Left colon (tissue), 2 donors: Measurements from ENCODE around the gene HIPK4. TPM values are rescaled to one million over a fixed set of nuclear protein-coding genes. Genes with fewer than 3 reads are reported as not detected.

Experiments used
- ATAC-seq: fragments of 200-7000 bp; cut with Tn5 transposase; one replicate; pipeline ENCODE4 v1.9.1; 2020; ENCODE audit warnings: mild to moderate bottlenecking, moderate library complexity
- DNase-seq, 2 donors: peaks; one replicate each; pipeline ENCODE4 v3.0.0-alpha.2; 2020
- intact Hi-C, 2 donors: fragments of 100-400 bp; cut with DNase I in 1 of 2; cut with micrococcal nuclease in 1 of 2; formaldehyde crosslinking; loops; one replicate each; pipeline versions ENCODE4 v1.11.2 to v1.14.0; 2022; cut with DNase I, micrococcal nuclease
- total RNA-seq, 2 donors: library from RNA; stranded (reverse); fragmentation: NEBNext Ultra II Directional; extraction: Animal tissue kit (Norgen Biotek cat#: 25700); gene quantifications; one replicate each; pipeline ENCODE4 v1.2.1, GENCODE V29; 2021
- donor health status: DM: no; HTN: no; CAD: no.
- donor health status: DM: yes; HTN: yes; CAD: no.

HIPK4 gene
- total RNA-seq, 2 donors from 2014 or later = 0.11 TPM; not detected in 1

- no peak for ATAC-seq
- intact Hi-C loops = no loop called here
- DNase-seq = no peak
These were observed 7.0 kb upstream of the HIPK4 start for GRCh38 chr19:40396886-40397567.

DNA sequence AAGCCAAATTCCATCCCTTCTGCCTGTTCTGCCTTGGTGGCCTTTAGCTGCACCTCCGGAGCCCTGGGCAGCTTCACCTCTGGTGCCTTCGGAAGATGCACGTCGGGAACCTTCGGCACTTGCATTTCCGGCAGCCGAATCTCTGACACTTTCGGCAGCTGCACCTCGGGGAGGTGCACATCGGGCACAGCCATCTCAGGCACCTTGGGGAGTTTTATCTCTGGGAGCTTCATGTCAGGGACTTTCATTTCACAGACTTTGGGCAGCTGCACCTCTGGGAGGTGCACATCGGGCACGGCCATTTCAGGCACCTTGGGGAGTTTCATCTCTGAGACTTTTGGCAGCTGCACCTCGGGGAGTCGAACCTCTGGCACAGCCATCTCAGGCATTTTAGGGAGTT lies 6.0 kb upstream of the HIPK4 start:
- ATAC-seq (no peak), DNase-seq (no peak)
- intact Hi-C loops = no loop called here

DNA sequence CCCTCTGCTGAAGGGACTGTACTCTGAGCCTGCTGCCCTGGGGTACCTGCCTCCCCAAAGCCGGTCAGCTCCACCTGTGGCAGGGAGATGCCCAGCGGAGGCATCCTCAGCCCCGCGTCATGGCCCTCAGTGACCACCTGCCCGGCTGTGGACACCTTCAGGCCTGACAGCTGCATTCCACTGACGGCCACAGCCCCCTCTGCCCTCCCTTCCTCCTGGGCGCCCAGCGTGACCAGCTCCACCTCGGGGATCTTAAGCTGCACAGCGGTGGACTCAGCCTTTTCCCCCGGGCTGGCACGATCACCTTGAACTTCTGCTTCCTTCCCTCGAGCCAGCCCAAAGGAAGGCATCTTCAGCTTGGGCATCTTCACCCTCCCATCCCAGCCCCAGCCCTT lies 4.8 kb upstream of the HIPK4 start:
- no peak for DNase-seq
- intact Hi-C loops = no loop called here
- ATAC-seq = no peak

DNA sequence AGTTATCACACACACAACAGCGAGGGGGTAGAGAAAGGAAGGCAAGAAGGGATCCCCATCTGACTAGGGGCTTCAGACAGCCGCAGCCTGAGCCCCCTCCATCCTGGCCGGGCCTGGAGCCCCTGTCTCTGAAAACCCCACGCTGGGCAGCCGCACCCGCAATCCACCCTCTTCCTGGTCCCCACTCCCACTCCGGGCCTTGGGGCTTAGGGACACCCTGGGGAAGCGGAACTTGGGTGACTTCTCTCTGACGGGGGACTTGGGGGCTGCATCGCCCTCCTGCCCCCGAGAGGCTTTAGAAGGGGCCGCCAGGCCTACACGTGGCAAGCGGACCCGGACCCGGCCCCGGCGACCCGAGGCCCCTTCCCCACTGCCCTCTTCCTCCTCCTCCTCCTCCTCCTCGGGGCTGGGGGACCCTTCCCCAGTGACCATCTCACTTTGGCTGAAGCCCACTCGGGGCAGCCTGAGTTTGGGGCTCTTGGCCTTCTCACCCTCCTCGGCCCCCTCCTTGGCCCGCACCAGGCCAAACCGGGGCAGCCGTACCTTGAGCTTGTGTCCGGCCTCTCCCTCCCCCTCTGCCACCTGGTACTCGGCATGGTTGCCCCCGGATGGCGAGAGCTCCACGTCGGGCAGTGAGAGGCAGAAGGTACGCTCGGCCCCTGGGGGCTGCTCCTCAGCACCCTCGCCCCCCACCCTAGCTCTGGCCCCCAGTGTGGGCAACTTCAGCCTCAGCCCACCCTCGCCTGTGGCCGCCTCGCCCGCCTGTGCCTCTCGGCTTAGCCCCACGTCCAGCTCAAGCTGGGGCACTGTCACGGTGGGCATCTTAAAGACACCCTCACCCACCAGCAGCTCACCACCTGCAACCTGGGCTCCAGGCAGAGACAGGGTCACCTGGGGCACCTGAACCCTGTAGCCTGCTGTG lies 4.2 kb upstream of the HIPK4 start:
- no peak for DNase-seq
- intact Hi-C loops = no loop called here
- ATAC-seq = no peak

GRCh38 chr19:40392894-40393517 lies 3.0 kb upstream of the HIPK4 start:
- ATAC-seq (peak; percentile 88), DNase-seq (peak in 1 of 2 donors; percentile 42)
- intact Hi-C loops = no loop called here

DNA sequence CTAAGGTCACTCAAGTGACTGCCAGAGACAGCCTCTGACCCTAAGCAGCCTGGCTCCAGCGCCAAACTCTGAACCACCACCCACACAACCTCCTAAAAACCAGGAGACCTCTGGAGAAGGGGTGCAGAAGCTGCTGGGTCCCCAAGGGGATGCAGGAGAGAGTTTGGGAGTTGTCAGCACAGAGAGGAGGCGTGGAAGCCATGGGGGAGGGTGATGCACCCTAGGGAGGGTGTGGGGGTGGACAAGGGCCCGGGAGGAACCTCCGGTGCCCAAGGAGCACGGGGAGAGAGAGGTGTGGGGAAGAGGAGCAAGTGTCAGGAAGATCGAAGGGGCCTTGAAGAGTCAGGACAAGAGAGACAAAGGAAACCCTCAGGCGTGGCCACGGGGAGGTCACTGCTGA lies 2.1 kb upstream of the HIPK4 start:
- intact Hi-C loops = no loop called here
- ATAC-seq = no peak

DNA sequence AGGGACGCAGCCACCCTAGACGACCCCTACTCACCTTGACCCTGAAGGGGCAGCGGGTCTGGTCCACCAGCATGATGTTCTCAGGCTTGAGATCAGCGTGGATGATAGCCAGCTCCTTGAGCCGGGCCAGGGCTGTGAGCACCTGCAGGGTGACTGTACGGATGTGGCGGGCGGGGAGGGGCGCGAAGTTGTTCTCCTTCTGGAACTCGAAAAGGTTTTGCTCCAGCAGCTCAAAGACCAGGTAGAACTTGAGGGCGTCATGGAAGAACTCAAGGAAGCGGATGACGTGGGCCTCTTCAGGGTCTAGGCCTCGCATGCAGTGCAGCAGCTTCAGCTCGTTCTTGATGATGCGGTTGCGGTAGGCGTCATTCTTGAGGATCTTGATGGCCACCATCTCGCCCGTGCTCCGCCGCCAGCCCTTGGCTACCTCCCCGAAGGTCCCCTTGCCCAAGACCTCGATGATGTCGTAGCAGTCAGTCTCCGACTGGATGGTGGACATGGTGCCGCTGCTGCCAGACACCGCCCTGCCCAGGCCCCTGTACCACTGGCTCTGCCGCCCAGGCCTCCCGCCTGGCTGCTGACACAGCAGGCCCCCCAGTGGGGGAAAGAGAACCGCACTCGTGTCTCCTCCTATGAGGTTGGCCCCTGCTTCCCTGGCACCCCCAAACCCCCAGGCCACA lies 437 bp downstream of the HIPK4 start:
- ATAC-seq = no peak
- no peak for DNase-seq
- intact Hi-C loops = no loop called here

More for the DNA sequence above, 2.1 kb upstream of the HIPK4 start:
- DNase-seq = no peak

DNA sequence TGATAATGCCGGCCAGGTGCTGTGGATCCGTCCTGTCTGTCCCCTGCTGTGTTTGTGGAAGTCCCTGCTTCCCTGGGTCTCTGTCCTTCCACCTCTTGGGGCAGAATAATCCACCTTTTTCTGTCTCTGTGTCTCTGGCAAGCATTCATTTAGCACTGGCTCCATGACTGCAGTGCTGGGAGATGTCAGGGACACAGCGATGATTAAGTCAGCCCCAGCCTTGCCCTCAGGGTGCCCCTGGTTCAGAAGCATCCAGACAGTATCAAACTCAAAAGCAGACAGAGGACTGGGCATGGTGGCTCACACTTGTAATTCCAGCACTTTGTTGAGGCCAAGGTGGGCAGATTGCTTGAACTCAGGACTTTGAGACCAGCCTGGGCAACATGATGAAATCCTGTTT lies 1.5 kb downstream of the HIPK4 start:
- ATAC-seq = no peak
- intact Hi-C loops = no loop called here

DNA sequence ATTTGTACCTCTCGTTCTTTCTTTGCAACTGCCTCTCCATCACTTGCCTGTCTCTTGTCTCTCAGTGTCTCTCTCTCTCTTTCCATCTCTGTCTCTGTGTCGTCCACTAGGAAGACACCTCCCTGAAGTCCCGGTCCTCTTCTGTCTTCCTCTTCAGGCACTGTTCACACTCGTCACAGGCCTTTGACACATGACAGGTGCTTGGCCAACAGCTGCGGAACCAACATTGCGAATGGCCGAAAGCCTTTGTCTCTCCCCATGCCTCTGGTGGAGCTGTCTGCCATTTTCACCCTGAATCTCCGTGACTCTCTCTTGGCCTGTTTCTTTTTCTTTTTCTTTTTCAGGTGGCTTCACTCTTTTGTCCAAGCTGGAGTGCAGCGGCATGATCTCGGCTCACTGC lies 2.8 kb downstream of the HIPK4 start:
- no peak for ATAC-seq
- intact Hi-C loops = no loop called here
- DNase-seq = no peak

More for the DNA sequence above, 1.5 kb downstream of the HIPK4 start:
- DNase-seq = no peak

DNA sequence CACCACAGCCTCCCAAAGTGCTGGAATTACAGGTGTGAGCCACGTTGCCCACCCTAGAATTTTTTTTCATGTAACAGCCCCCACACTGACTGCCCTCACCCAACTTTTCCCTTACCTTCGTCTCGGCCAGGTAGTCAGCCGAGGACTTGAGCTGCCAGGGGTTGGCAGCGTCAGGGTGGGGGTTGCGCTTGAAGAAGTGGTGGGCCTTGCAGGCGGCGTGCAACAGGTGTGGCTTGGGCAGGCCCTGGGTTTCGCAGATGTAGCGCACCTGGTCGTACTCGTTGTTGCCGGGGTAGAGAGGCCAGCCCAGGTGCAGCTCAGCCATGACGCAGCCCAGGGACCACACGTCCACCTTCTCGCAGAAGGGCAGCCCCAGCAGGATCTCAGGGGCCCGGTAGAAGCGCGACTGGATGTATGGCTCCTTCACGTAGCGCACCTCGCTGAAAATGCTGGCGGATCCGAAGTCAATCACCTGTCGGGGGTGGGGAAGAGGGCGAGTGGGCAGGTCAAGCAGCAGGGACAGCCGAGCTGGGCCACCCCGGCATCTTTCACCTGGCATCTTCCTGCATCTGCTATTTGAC lies 6.2 kb downstream of the HIPK4 start:
- intact Hi-C loops = no loop called here
- ATAC-seq (no peak), DNase-seq (no peak)

DNA sequence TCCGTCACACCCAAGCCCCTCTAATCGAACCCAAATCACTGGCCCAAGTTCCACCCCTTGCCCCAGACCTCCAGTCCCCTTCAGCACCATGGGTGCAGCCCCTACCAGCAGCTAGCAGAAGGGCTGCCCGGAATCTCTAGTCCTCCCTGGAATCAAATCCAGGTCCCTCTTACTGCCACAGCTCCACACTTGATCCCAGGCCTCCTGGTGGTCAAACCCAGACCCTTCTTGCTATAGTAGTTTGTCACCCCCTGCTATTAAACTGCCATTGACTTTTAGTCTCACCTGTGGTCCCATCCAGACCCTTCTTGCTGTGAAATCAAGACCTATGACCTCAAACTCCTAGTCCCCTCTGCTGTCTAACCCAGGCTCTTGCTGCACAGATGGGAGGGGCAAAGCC lies 8.7 kb downstream of the HIPK4 start:
- ATAC-seq (no peak), DNase-seq (no peak)
- intact Hi-C loops = no loop called here

DNA sequence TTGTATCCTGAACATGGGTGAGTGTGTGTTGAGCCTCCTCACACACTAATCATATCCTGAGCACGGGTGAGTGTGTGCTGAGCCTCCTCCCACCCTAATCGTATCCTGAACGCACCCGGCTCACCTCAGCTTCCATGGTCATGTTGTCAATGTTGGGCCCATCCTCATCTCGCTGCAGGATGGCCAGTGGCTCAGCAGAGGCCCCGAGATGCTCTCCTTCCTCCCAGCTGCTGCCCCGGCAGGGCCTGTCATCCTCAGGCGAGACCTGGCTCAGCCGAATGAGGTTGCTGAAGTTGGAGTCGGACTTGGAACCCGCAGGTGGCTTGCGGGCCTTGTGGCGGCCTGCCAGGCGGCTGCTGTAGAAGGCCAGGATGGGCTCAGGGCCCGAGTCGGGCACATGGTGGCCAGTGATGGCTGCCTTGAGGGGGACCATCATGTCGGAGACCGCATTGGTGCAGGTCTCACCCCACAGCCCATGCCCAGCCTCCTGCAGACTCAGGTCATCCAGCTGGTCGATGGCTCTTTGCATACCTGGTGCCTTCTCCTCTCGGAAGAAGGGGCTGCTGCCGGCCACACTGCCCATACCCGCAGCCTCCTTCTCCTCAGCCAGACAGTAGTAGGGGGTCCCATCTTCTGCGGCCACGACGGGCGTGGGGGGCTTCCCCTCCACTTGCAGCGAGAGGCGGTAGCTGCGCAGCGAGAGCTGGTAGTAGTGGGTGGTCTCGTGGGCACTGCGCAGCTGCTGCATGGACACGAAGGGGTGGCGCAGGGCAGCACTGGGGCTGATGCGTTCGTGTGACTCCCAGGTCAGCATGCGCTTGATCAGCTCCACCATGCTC lies 9.6 kb downstream of the HIPK4 start:
- ATAC-seq (no peak), DNase-seq (no peak)
- intact Hi-C loops = no loop called here

GRCh38 chr19:40379446-40380198 lies 10.4 kb downstream of the HIPK4 start:
- ATAC-seq = no peak
- no peak for DNase-seq
- intact Hi-C loops = no loop called here

DNA sequence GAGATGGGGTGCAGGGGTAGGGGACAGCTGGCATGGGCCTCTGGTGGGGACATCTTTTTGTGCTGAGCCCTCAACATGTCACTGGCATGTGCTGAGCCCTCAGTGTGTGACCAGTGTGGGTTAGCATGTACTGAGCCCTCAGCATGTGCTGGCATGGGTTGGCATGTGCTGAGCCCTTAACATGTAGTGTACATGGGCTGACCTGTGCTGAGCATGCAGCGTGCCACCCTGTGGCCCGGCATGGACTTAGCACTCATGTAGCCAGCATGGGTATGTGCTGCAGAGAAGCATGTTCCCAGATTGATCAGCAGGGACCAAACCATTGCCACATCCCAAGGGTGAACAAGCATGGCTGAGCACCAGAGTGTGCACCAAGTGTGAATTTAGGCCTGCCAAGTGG lies 11.5 kb downstream of the HIPK4 start:
- DNase-seq (no peak), ATAC-seq (no peak)
- intact Hi-C loops = no loop called here

DNA sequence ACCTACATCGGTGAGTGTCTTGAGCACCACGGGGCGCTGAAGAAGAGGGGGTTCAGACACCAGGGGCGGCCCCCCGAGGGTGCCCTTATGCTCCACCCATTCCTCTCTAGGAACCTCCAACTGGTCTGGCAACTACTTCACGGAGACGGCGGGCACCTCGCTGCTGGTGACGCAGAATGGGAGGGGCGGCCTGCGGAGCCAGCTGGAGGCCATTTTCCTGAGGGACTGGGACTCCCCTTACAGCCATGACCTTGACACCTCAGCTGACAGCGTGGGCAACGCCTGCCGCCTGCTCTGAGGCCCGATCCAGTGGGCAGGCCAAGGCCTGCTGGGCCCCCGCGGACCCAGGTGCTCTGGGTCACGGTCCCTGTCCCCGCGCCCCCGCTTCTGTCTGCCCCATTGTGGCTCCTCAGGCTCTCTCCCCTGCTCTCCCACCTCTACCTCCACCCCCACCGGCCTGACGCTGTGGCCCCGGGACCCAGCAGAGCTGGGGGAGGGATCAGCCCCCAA lies 12.1 kb downstream of the HIPK4 start:
- intact Hi-C loops = no loop called here
- ATAC-seq (no peak), DNase-seq (no peak)

GRCh38 chr19:40376286-40376862 lies 13.6 kb downstream of the HIPK4 start:
- ATAC-seq = no peak
- DNase-seq = no peak
- intact Hi-C loops = no loop called here

- DNase-seq (no peak), ATAC-seq (no peak)
- intact Hi-C loops = no loop called here
These were observed 15.9 kb downstream of the HIPK4 start for GRCh38 chr19:40374084-40374483.
